Measurements from ENCODE around the gene NECTIN3.
A peak's percentile ranks its signal among the peaks of the same experiment; 100 is the strongest.

Gene NECTIN3

GRCh38 chr3:111071257-111072030 lies at the start of gene NECTIN3 (continued):
- TF ChIP-seq, protein P1, sequence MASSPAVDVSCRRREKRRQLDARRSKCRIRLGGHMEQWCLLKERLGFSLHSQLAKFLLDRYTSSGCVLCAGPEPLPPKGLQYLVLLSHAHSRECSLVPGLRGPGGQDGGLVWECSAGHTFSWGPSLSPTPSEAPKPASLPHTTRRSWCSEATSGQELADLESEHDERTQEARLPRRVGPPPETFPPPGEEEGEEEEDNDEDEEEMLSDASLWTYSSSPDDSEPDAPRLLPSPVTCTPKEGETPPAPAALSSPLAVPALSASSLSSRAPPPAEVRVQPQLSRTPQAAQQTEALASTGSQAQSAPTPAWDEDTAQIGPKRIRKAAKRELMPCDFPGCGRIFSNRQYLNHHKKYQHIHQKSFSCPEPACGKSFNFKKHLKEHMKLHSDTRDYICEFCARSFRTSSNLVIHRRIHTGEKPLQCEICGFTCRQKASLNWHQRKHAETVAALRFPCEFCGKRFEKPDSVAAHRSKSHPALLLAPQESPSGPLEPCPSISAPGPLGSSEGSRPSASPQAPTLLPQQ (tag by site-specific recombination; IDR thresholded peaks at IDR 0.05): peak; percentile 97
- TF ChIP-seq SP3 (tag by site-specific recombination; IDR thresholded peaks at IDR 0.05) (peak; percentile 88), ZNF335 (tag by site-specific recombination; conservative IDR thresholded peaks at IDR 0.05) (peak; percentile 12), ZFHX2 (tag by site-specific recombination; conservative IDR thresholded peaks at IDR 0.05) (peak; percentile 17; the same call in 1 of the 2 replicates)
- TF ChIP-seq, protein P2, sequence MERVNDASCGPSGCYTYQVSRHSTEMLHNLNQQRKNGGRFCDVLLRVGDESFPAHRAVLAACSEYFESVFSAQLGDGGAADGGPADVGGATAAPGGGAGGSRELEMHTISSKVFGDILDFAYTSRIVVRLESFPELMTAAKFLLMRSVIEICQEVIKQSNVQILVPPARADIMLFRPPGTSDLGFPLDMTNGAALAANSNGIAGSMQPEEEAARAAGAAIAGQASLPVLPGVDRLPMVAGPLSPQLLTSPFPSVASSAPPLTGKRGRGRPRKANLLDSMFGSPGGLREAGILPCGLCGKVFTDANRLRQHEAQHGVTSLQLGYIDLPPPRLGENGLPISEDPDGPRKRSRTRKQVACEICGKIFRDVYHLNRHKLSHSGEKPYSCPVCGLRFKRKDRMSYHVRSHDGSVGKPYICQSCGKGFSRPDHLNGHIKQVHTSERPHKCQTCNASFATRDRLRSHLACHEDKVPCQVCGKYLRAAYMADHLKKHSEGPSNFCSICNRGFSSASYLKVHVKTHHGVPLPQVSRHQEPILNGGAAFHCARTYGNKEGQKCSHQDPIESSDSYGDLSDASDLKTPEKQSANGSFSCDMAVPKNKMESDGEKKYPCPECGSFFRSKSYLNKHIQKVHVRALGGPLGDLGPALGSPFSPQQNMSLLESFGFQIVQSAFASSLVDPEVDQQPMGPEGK (tag by site-specific recombination; IDR thresholded peaks at IDR 0.05): 0 out of 2 replicates have a peak, but pooled peaks have one; percentile 28

GRCh38 chr3:111027868-111028267 lies 43.7 kb upstream of the NECTIN3 start:
- Histone ChIP-seq H3K9me3 (ENCODE audit: control insufficient read depth, insufficient read depth, low read depth, low read length) (no peaks in the 10 kb centered on the region), H3K27ac (ENCODE audit: extremely low read depth, low read depth, low read length) (no peak overlapping the region), H3K36me3 (ENCODE audit: control insufficient read depth in 2 of 2, insufficient read depth in 1 of 2, low read length in 2 of 2) (no peaks in the 10 kb centered on the region), H3K4me1 (ENCODE audit: control insufficient read depth, insufficient read depth, low read length) (no peaks in the 10 kb centered on the region), H3K4me3 (ENCODE audit: low read depth, low read length) (no peak overlapping the region)
- POLR2A ChIA-PET: no interaction called here
- CTCF ChIA-PET: no interaction called here
- TF ChIP-seq ZNF510 (tag by site-specific recombination; IDR thresholded peaks at IDR 0.05; ENCODE audit: insufficient replicate concordance) (no peak), ZNF175 (tag by site-specific recombination; IDR thresholded peaks at IDR 0.05) (no peak)

DNA sequence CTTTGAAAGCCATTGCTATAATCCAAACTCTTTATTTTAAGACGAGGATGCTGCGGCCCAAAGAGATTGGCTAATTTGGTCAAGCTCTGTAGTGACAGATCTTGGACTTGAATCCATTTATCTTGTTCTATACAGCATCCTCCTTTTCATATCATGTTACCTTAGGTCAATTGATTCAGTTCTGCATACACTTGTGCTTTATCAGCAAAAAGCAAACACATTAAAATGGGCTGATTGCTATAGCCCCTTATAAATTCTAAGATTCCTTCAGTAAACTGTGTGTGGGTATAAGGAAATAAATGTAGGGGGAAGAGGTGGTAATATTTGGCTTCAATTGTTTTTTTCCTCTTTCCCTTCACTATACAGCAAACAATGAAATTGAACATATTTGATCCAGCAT lies 40.1 kb upstream of the NECTIN3 start:
- H3K36me3 ChIP-seq (ENCODE audit: control insufficient read depth in 2 of 2, insufficient read depth in 1 of 2, low read length in 2 of 2): no peaks in the 10 kb centered on the region
- H3K9me3 ChIP-seq (ENCODE audit: control insufficient read depth, insufficient read depth, low read depth, low read length): no peaks in the 10 kb centered on the region
- ChIA-PET POLR2A (no interaction called here), CTCF (no interaction called here)
- no peak overlapping the region for H3K27ac ChIP-seq (ENCODE audit: extremely low read depth, low read depth, low read length)
- no peaks in the 10 kb centered on the region for H3K4me1 ChIP-seq (ENCODE audit: control insufficient read depth, insufficient read depth, low read length)
- TF ChIP-seq PRDM1 (tag by site-specific recombination; IDR thresholded peaks at IDR 0.05) (no peak), ZNF169 (tag by site-specific recombination; IDR thresholded peaks at IDR 0.05) (no peak), ZNF184 (tag by site-specific recombination; IDR thresholded peaks at IDR 0.05) (no peak), ZNF596 (tag by site-specific recombination; IDR thresholded peaks at IDR 0.05) (no peak), ZNF2 (tag by site-specific recombination; IDR thresholded peaks at IDR 0.05) (no peak), REST (tag by site-specific recombination; IDR thresholded peaks at IDR 0.05) (no peak), ZNF558 (tag by site-specific recombination; IDR thresholded peaks at IDR 0.05) (no peak), ZNF76 (tag by site-specific recombination; IDR thresholded peaks at IDR 0.05; ENCODE audit: borderline replicate concordance, low read depth) (no peak), BCL11B (tag by site-specific recombination; IDR thresholded peaks at IDR 0.05; ENCODE audit: low read depth) (no peak), SP7 (tag by site-specific recombination; IDR thresholded peaks at IDR 0.05) (no peak)
- TF ChIP-seq, protein P3, sequence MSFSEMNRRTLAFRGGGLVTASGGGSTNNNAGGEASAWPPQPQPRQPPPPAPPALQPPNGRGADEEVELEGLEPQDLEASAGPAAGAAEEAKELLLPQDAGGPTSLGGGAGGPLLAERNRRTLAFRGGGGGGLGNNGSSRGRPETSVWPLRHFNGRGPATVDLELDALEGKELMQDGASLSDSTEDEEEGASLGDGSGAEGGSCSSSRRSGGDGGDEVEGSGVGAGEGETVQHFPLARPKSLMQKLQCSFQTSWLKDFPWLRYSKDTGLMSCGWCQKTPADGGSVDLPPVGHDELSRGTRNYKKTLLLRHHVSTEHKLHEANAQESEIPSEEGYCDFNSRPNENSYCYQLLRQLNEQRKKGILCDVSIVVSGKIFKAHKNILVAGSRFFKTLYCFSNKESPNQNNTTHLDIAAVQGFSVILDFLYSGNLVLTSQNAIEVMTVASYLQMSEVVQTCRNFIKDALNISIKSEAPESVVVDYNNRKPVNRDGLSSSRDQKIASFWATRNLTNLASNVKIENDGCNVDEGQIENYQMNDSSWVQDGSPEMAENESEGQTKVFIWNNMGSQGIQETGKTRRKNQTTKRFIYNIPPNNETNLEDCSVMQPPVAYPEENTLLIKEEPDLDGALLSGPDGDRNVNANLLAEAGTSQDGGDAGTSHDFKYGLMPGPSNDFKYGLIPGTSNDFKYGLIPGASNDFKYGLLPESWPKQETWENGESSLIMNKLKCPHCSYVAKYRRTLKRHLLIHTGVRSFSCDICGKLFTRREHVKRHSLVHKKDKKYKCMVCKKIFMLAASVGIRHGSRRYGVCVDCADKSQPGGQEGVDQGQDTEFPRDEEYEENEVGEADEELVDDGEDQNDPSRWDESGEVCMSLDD (tag by site-specific recombination; IDR thresholded peaks at IDR 0.05): no peak
- H3K4me3 ChIP-seq (ENCODE audit: low read depth, low read length): no peak overlapping the region

Data from HEK293 (cell line).